H9 (cell line): ENCODE results near the gene MB. TPM values are rescaled to one million over a fixed set of nuclear protein-coding genes. Genes with fewer than 3 reads are reported as not detected.
A peak's percentile ranks its signal among the peaks of the same experiment; 100 is the strongest.

Experiments used
- DNase-seq: peaks from one replicate; pipeline ENCODE4 v3.0.0-alpha.2; 2017
- H2AFZ ChIP-seq: one replicate; pipeline ENCODE4 v1.6.1; 2013; ENCODE audit warnings: mild to moderate bottlenecking, low read length, control low read depth, moderate library complexity
- H2AK5ac ChIP-seq: 2 replicates; pipeline ENCODE4 v1.6.1; 2013; ENCODE audit warnings: low read length, control low read depth, mixed read lengths; ENCODE audit not compliant: insufficient read length
- H2BK120ac ChIP-seq: one replicate; pipeline ENCODE4 v1.6.1; 2013; ENCODE audit warnings: low read depth, mild to moderate bottlenecking, low read length, control low read depth, inconsistent platforms; ENCODE audit not compliant: poor library complexity, severe bottlenecking
- H2BK12ac ChIP-seq: 2 replicates; pipeline ENCODE4 v1.6.1; 2013; ENCODE audit warnings: low read length, control low read depth, mixed read lengths, low read depth; ENCODE audit not compliant: insufficient read length
- H2BK15ac ChIP-seq: 2 replicates; pipeline ENCODE4 v1.6.1; 2013; ENCODE audit warnings: low read depth, low read length, control low read depth
- H2BK20ac ChIP-seq: one replicate; pipeline ENCODE4 v1.6.1; 2013; ENCODE audit warnings: low read depth, mild to moderate bottlenecking, low read length, control low read depth, inconsistent platforms; ENCODE audit not compliant: poor library complexity, severe bottlenecking
- H2BK5ac ChIP-seq: 2 replicates; pipeline ENCODE4 v1.6.1; 2013; ENCODE audit warnings: low read length, control low read depth, mixed read lengths; ENCODE audit not compliant: insufficient read length
- H3K14ac ChIP-seq: 2 replicates; pipeline ENCODE4 v1.6.1; 2013; ENCODE audit warnings: low read length, control low read depth; ENCODE audit not compliant: insufficient read depth
- H3K18ac ChIP-seq: 2 replicates; pipeline ENCODE4 v1.6.1; 2013; ENCODE audit warnings: low read depth, mild to moderate bottlenecking, mixed read lengths, low read length, control low read depth; ENCODE audit not compliant: insufficient read length
- H3K23ac ChIP-seq: 2 replicates; pipeline ENCODE4 v1.6.1; 2013; ENCODE audit warnings: low read length, control low read depth, mixed read lengths, low read depth; ENCODE audit not compliant: insufficient read length
- H3K23me2 ChIP-seq: 2 replicates; pipeline ENCODE4 v1.6.1; 2013; ENCODE audit warnings: low read depth, mild to moderate bottlenecking, mixed read lengths, low read length, control low read depth; ENCODE audit not compliant: insufficient read length, poor library complexity, severe bottlenecking
- H3K27ac ChIP-seq: 2 replicates; pipeline ENCODE4 v1.5.1; 2013; ENCODE audit warnings: low read length, control low read depth, mixed read lengths, low read depth; ENCODE audit not compliant: insufficient read length
- H3K27me3 ChIP-seq: 2 replicates; pipeline ENCODE4 v1.6.1; 2013; ENCODE audit warnings: low read length, control low read depth, inconsistent platforms; ENCODE audit not compliant: insufficient read depth
- H3K4ac ChIP-seq: 2 replicates; pipeline ENCODE4 v1.6.1; 2013; ENCODE audit warnings: low read depth, mild to moderate bottlenecking, control low read depth, inconsistent platforms, low read length, moderate library complexity
- H3K4me1 ChIP-seq: 2 replicates; pipeline ENCODE4 v1.6.1; 2013; ENCODE audit warnings: low read length, control low read depth, inconsistent platforms; ENCODE audit not compliant: insufficient read depth
- H3K4me2 ChIP-seq: 2 replicates; pipeline ENCODE4 v1.6.1; 2013; ENCODE audit warnings: low read length, control low read depth, mixed read lengths; ENCODE audit not compliant: insufficient read length, insufficient read depth
- H3K56ac ChIP-seq: 2 replicates; pipeline ENCODE4 v1.6.1; 2013; ENCODE audit warnings: low read depth, mild to moderate bottlenecking, mixed read lengths, low read length, control low read depth; ENCODE audit not compliant: insufficient read length
- H3K79me1 ChIP-seq: 2 replicates; pipeline ENCODE4 v1.6.1; 2013; ENCODE audit warnings: low read depth, mild to moderate bottlenecking, moderate library complexity, low read length, control low read depth, inconsistent platforms; ENCODE audit not compliant: insufficient read depth, poor library complexity, severe bottlenecking
- H3K79me2 ChIP-seq: 2 replicates; pipeline ENCODE4 v1.6.1; 2013; ENCODE audit warnings: low read length, control low read depth, inconsistent platforms; ENCODE audit not compliant: insufficient read depth
- H3K9ac ChIP-seq: 2 replicates; pipeline ENCODE4 v1.6.1; 2013; ENCODE audit warnings: low read length, control low read depth, mixed read lengths; ENCODE audit not compliant: insufficient read length; ENCODE audit errors: extremely low read depth
- H3K9me3 ChIP-seq: one replicate; pipeline ENCODE4 v1.6.1; 2013; ENCODE audit warnings: low read depth, low read length, inconsistent platforms; ENCODE audit not compliant: control insufficient read depth
- H3T11ph ChIP-seq: one replicate; pipeline ENCODE4 v1.6.1; 2013; ENCODE audit warnings: mild to moderate bottlenecking, low read length, control low read depth, inconsistent platforms
- H4K20me1 ChIP-seq: one replicate; pipeline ENCODE4 v1.6.1; 2013; ENCODE audit not compliant: control insufficient read depth, insufficient read length, insufficient read depth
- H4K5ac ChIP-seq: 2 replicates; pipeline ENCODE4 v1.6.1; 2013; ENCODE audit warnings: low read depth, mild to moderate bottlenecking, mixed read lengths, low read length, control low read depth; ENCODE audit not compliant: insufficient read length
- H4K8ac ChIP-seq: replicated peaks from 2 replicates; pipeline ENCODE4 v1.6.1; 2013; ENCODE audit warnings: low read length, control low read depth, mixed read lengths, low read depth; ENCODE audit not compliant: insufficient read length
- H4K91ac ChIP-seq: 2 replicates; pipeline ENCODE4 v1.6.1; 2013; ENCODE audit warnings: low read depth, mild to moderate bottlenecking, moderate library complexity, mixed read lengths, low read length, control low read depth; ENCODE audit not compliant: insufficient read length
- H3K27ac Mint-ChIP-seq, 3 experiments: 2 replicates in 2 of 3; 3 replicates in 1 of 3; pipeline ENCODE4 v1.8.0; 2020 to 2021; ENCODE audit warnings: mixed read lengths in 3 of 3, mild to moderate bottlenecking in 1 of 3, moderate library complexity in 1 of 3
- H3K27me3 Mint-ChIP-seq: 2 replicates; pipeline ENCODE4 v1.8.0; 2021; ENCODE audit warnings: low read depth, mild to moderate bottlenecking, moderate library complexity, mixed read lengths
- H3K36me3 Mint-ChIP-seq, 3 experiments: 2 replicates in 2 of 3; 3 replicates in 1 of 3; pipeline ENCODE4 v1.8.0; 2020 to 2021; ENCODE audit warnings: low read depth in 3 of 3, mixed read lengths in 3 of 3; ENCODE audit not compliant: insufficient read depth in 1 of 3
- H3K4me1 Mint-ChIP-seq, 2 experiments: 2 replicates each; pipeline ENCODE4 v1.8.0; 2020; ENCODE audit warnings: mixed read lengths in 2 of 2
- H3K4me3 Mint-ChIP-seq, 2 experiments: 2 replicates in 1 of 2; 3 replicates in 1 of 2; pipeline ENCODE4 v1.8.0; 2020 to 2021; ENCODE audit warnings: mild to moderate bottlenecking in 2 of 2, mixed read lengths in 2 of 2, moderate library complexity in 1 of 2
- H3K9me3 Mint-ChIP-seq, 2 experiments: 2 replicates in 1 of 2; 3 replicates in 1 of 2; pipeline ENCODE4 v1.8.0; 2020; ENCODE audit warnings: mild to moderate bottlenecking in 2 of 2, mixed read lengths in 2 of 2, moderate library complexity in 1 of 2
- CTCF ChIP-seq: fragments of 200-600 bp; sonication (generic); conservative IDR thresholded peaks from 3 replicates; pipeline ENCODE4 v1.8.0; 2021; ENCODE audit warnings: antibody characterized with exemption, mild to moderate bottlenecking
- WGBS: extraction: QIAGEN DNeasy Blood & Tissue Kit; methylation state at CpG from one replicate; pipeline ENCODE4 v1.1.7; 2013; ENCODE audit warnings: missing lambda C conversion rate, low lambda C conversion rate, mixed read lengths; ENCODE audit not compliant: insufficient read length; ENCODE audit errors: extremely low coverage; 5-methylcytosine and 5-hydroxymethylcytosine counted together
- total RNA-seq: library from RNA; stranded (reverse); gene quantifications from 2 replicates; pipeline ENCODE4 v1.2.1, GENCODE V29; 2021

MB gene
- total RNA-seq, 1 experiment from 2014 or later = 0.55 TPM

- Mint-ChIP-seq H3K4me3 (no peak overlapping the region), H3K4me1 (peaks cover 6 to 7% of the 10 kb centered on the region in 2 experiments), H3K9me3 (no peaks in the 10 kb centered on the region), H3K36me3 (no peaks in the 10 kb centered on the region), H3K27ac (peak overlapping the region in 1 of 3 experiments; percentile 25; a peak in 1 of 7 replicates), H3K27me3 (peaks cover 8% of the 10 kb centered on the region)
- H3K79me1 ChIP-seq = no peaks in the 10 kb centered on the region
- H4K5ac ChIP-seq = no peak overlapping the region
- no peaks in the 10 kb centered on the region for H3K4me1 ChIP-seq
- no peak overlapping the region for H2BK12ac ChIP-seq
- H3K23me2 ChIP-seq = no peaks in the 10 kb centered on the region
- no peak overlapping the region for H2BK20ac ChIP-seq
- H2BK120ac ChIP-seq = no peak overlapping the region
- H3K27me3 ChIP-seq = no peaks in the 10 kb centered on the region
- H4K8ac ChIP-seq = no peak overlapping the region
- H3K4ac ChIP-seq = no peak overlapping the region
- no peak overlapping the region for H2BK5ac ChIP-seq
- no CpG with 5 or more reads among the region's 19 CpGs for WGBS
- H2BK15ac ChIP-seq = no peak overlapping the region
- no peak overlapping the region for H3K9ac ChIP-seq
- no peak for TF ChIP-seq CTCF
- H3K23ac ChIP-seq = no peak overlapping the region
- H3K27ac ChIP-seq = no peak overlapping the region
- no peak overlapping the region for H2AK5ac ChIP-seq
- no peak overlapping the region for H3T11ph ChIP-seq
- H3K79me2 ChIP-seq = no peaks in the 10 kb centered on the region
- no peak overlapping the region; the same call in 1 of the 2 replicates for H3K14ac ChIP-seq
- no peak overlapping the region for H3K56ac ChIP-seq
- H4K20me1 ChIP-seq = no peaks in the 10 kb centered on the region
- H3K18ac ChIP-seq = no peak overlapping the region
- H4K91ac ChIP-seq = no peak overlapping the region
- no peaks in the 10 kb centered on the region for H3K9me3 ChIP-seq
- no peak overlapping the region for H2AFZ ChIP-seq
- no peak for DNase-seq
- no peak overlapping the region for H3K4me2 ChIP-seq
These were observed 38.1 kb downstream of the MB start for GRCh38 chr22:35578836-35579575.
